NCI-H2227 (cell line): ENCODE measurements around the gene MTIF3.
"Not testable (repeated sequence)": the region's sequence is repeated elsewhere in the genome, so short reads cannot be mapped to it uniquely, and the experiment has no call there.

Experiments used
- DNase-seq: peaks from one replicate; lab custom pipeline; 2025; ENCODE audit not compliant: unreplicated experiment; lab: John Stamatoyannopoulos, UW

MTIF3 gene

GRCh38 chr13:27421101-27421871, 29.1 kb downstream of the MTIF3 start:
- DNase-seq, result no peak

DNA sequence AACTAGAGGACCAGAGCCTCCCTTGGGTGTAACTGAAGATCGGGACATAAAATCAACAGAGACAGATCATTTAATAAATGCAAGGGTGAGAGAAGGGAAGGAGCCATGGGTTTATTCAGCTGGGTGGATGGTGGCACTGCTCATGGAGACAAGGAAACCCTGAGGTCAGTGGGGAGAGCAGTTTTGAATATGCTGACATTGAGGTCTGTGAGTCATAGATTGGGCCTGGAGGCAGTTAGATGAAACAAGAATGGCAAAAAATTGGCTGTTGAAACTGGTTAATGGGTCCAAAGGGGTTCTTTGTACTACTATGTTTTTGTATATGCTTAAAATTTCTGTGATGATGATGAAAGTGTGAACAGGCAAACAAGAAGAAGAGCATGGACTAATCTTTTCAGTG, 31.0 kb downstream of the MTIF3 start:
- DNase-seq, result no peak

DNA sequence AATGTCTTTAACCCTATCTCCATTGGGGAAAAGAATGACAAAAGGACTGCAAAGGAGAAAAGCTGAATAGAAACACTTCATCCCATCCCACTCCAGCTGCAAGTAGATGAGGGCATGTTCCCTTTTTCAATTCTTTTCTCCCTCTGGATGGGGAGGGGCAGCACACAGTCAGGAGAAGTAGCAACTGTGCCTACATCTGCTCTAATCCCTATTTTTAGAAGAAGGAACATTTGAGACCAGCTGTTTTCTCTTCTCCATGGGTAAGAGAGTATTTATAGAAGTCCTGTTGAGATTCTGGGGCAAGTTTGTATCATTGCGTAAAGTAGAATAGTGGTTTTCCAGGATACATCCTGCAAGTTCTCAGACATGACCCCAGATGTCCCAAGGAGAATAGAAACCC, 35.2 kb downstream of the MTIF3 start:
- DNase-seq, result no peak

DNA sequence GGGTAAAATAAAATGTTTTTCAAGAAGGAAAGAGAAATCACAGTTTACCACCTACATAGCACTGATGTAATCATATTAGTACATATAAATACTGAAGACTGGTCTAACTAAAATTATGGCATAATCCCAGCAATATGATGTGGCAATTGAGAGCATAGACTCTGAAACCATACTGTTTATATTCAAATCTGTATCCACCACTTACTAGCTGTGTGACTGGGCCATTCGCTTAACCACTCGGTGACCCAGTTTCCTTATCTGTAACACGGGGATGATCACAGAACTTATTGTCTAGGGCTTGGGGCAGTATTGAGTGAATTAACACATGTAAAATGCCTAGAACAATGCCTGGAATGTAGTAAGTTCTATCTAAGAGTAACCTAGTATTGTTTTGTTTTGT, 39.0 kb downstream of the MTIF3 start:
- no peak for DNase-seq

- DNase-seq, result no peak
Observed at GRCh38 chr13:27409013-27409412, 41.4 kb downstream of the MTIF3 start.

GRCh38 chr13:27408074-27408473, 42.3 kb downstream of the MTIF3 start:
- no peak for DNase-seq

- DNase-seq, result peak; percentile 37
Observed at GRCh38 chr13:27406178-27406939, 44.0 kb downstream of the MTIF3 start.

DNA sequence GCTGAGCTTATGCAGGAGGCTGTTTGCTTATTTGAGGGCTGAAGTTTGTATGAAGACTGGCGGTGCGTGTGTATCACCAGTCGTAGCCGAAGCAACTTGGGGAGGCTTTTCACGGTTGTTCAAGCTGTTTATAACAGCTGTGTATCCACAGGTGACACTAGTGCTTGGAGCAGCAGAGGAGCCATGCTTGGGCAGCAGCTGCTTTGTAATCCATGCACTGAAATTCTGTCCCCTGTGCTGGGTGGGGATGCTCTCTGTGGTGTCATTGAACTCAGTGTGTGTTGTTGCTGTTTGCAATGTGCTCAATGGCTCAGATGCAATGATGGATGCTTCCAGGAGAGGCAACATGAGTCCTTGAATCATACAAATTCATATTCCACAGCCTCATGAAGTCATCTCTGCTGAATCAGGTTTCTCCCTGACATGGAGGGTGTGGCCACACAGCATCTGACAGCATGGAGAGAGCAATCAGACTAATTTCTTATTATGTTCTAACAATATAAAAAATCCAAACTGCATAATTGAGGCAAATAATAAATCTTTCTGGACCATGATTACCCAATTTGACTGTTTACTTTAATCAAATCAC, 44.7 kb downstream of the MTIF3 start:
- no peak for DNase-seq

GRCh38 chr13:27404680-27405079, 45.7 kb downstream of the MTIF3 start:
- DNase-seq, result no peak

DNA sequence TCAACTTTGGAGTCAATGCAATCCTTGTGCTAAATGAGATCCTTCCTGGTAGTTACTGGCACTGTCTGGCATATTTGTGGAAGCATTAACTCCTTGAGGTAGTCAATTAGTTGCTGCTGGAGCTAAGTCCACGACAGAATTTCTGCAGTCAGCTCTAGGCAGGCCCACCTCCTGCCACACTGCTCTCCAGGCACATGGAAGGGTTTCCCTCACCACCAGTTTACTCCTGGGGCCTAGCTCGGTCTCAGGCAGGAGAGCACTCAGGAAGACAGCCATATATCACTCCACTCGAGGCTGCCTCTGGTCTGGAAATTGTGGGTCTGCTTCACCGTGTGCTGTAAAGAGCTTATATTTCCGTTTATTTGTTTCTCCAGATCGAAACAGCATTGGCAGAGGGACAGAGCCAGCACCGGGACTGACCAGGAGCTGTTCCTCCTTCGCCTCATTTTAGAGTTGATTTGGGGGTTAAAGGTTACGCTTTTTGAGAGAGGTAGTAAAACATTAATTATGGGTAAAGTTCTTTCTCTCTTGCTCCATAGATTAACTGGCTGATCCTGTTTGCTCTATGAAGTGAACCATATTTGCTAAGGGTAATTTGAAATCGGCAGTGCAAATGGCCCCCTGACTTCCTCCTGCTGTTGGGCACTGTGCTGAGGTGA, 46.5 kb downstream of the MTIF3 start:
- DNase-seq, result no peak

DNA sequence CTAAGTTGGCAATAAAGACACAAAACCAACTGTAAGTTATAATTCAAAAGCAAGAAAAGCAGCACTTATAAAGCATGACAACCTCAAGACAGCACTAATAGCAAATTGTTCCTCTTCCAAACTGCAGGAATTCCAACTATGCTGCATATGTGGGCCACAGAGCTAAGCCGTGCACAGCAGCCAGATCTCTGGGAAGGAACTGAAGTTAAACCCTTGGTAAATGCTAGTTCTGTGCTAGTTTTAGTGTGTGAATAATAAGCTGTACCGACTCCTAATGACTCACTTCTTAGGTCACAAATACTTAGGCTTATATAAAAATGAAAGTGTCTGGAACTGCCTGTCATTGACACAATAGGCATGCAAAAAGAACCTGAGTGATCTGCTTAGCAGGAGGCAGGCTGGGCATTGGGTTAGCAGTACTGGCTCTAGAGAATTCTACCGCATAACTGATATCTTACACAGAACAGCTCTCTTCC, 47.1 kb downstream of the MTIF3 start:
- no peak for DNase-seq

DNA sequence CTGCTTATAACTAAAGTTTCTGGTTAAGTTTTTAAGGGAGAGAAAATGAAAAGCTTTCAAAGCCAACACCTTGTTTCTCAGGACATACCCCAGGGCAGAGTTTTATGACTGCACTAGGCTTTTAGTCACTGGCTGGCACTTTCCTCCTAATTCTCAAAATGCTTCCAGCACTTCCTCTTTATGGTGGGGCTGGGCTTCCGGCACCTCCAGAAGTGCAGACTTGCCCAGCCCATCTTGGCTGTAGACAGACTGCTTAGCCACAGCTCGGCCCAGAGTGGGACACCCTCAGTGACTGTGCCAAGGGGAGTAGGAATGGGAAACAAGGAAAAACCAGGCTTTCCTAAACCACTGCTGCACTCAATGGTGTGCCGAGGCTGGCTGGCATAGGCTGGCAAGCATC, 49.2 kb downstream of the MTIF3 start:
- DNase-seq, result no peak

- DNase-seq, result not testable (repeated sequence)
Observed at GRCh38 chr13:27400405-27400804, 50.0 kb downstream of the MTIF3 start.

GRCh38 chr13:27398360-27398759, 52.0 kb downstream of the MTIF3 start:
- DNase-seq, result no peak

GRCh38 chr13:27396252-27396846, 54.0 kb downstream of the MTIF3 start:
- no peak for DNase-seq

- DNase-seq, result no peak
Observed at GRCh38 chr13:27395007-27395510, 55.3 kb downstream of the MTIF3 start.

DNA sequence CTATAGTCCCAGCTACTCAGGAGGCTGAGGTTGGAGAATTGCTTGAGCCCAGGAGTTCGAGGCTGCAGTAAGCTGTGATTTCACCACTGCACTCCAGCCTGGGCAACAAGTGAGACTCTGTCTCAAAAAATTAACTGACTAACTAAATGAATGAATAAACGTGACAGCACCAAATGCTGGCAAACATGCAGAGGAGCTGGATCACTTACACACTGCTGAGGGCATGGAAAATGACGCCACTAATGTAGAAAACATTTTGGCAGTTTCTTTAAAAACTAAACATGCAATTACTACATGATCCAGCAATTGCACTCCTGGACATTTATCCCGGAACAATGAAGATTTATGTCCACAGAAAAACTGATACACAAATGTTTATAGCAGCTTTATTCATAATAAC, 57.3 kb downstream of the MTIF3 start:
- no peak for DNase-seq

DNA sequence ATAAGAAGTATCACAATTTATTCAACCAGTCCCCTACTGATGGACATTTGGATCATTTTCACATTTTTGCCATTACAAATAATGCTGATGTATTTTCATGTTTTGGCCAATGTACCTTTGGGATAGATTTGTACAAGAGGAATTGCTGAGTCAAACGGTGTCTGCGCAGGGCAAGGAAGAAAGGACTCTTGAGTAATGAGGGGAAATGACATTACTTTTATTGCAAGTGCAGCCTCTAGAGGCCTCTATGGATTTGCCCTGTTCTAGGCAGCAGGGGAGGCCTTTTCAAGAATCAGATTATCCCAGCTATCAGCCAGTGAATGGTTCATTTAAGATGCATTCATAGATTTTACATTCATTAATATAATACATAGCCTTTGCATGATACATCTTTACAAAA, 58.9 kb downstream of the MTIF3 start:
- DNase-seq, result no peak

DNA sequence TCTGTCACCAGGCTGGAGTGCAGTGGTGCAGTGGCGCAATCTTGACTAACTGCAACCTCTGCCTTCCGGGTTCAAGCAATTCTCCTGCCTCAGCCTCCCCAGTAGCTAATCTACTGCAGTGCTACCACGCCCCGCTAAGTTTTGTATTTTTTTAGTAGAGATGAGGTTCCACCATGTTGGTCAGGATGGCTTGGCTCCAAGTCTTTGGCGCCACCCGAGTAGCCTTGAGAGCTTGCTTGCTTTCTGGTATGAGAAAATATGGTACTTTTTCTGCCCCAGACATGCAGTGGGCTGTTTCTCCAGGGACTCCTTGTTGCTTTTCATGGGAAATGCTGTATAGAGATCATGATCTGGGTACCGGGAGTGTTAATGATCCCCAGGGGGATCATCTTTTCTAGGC, 60.5 kb downstream of the MTIF3 start:
- no peak for DNase-seq

- DNase-seq, result no peak
Observed at GRCh38 chr13:27388241-27388640, 62.1 kb downstream of the MTIF3 start.
